NCI-H2196 treated with DMSO at 0.1 percent for 48 hours (cell line): Measurements from ENCODE around the gene MIF.
"Not testable (repeated sequence)": the region's sequence is repeated elsewhere in the genome, so short reads cannot be mapped to it uniquely, and the experiment has no call there.

ENCODE experiments used
- DNase-seq: peaks from one replicate; lab custom pipeline; 2025; ENCODE audit not compliant: unreplicated experiment; lab: John Stamatoyannopoulos, UW

MIF gene

GRCh38 chr22:23893945-23894709, at the start of gene MIF:
TSS of gene MIF (plus strand) at chr22:23894383. CDS start at chr22:23894475, 92 bp downstream.
- DNase-seq, result peak; percentile 62

GRCh38 chr22:23844739-23845202, 49.4 kb upstream of the MIF start:
- no peak for DNase-seq

GRCh38 chr22:23845265-23846080, 48.7 kb upstream of the MIF start:
- no peak for DNase-seq

GRCh38 chr22:23846081-23846469, 48.1 kb upstream of the MIF start:
- no peak for DNase-seq

- no peak for DNase-seq
Measured at GRCh38 chr22:23847310-23847920, 46.8 kb upstream of the MIF start.

GRCh38 chr22:23847991-23848864, 46.0 kb upstream of the MIF start:
- DNase-seq, result no peak

GRCh38 chr22:23849009-23850006, 44.9 kb upstream of the MIF start:
- DNase-seq, result peak; percentile 17

GRCh38 chr22:23850136-23850611, 44.0 kb upstream of the MIF start:
- DNase-seq, result no peak

GRCh38 chr22:23856721-23857605, 37.2 kb upstream of the MIF start:
- DNase-seq, result no peak

- DNase-seq, result peak; percentile 82
Measured at GRCh38 chr22:23857606-23858483, 36.3 kb upstream of the MIF start, which contains the start of gene SLC2A11. TSS of gene SLC2A11 (plus strand) at chr22:23857875. CDS start at chr22:23858000, 125 bp downstream.

GRCh38 chr22:23858484-23858815, 35.7 kb upstream of the MIF start:
- DNase-seq, result no peak

- DNase-seq, result no peak
Measured at GRCh38 chr22:23859201-23859600, 35.0 kb upstream of the MIF start.

GRCh38 chr22:23860187-23860586, 34.0 kb upstream of the MIF start:
- DNase-seq, result not testable (repeated sequence)

- peak; percentile 15 for DNase-seq
Measured at GRCh38 chr22:23862103-23862502, 32.1 kb upstream of the MIF start.

GRCh38 chr22:23864499-23865154, 29.6 kb upstream of the MIF start:
- DNase-seq, result not testable (repeated sequence)

GRCh38 chr22:23868580-23868979, 25.6 kb upstream of the MIF start:
- DNase-seq, result no peak

GRCh38 chr22:23874871-23875270, 19.3 kb upstream of the MIF start:
- no peak for DNase-seq
